Measurements from ENCODE around the gene TRIP4. TPM values are rescaled to one million over a fixed set of nuclear protein-coding genes. Genes with fewer than 3 reads are reported as not detected.
"Not testable (repeated sequence)": the region's sequence is repeated elsewhere in the genome, so short reads cannot be mapped to it uniquely, and the experiment has no call there.

Gene TRIP4
- total RNA-seq, 1 experiment from 2014 or later = 12.9 TPM

GRCh38 chr15:64373360-64373759, 14.3 kb upstream of the TRIP4 start:
- no peak for DNase-seq (ENCODE audit: low spot score)
- no peaks in the 10 kb centered on the region for H3K27me3 Mint-ChIP-seq (ENCODE audit: low read depth)
- H3K4me3 Mint-ChIP-seq = no peak overlapping the region
- no peaks in the 10 kb centered on the region for H3K9me3 Mint-ChIP-seq
- ChIA-PET POLR2A (no interaction called here), CTCF (no interaction called here)
- H3K4me1 Mint-ChIP-seq = no peaks in the 10 kb centered on the region
- no peak overlapping the region for H3K27ac Mint-ChIP-seq
- no peak for ATAC-seq
- TF ChIP-seq KAT7 (CRISPR knock-in tag; IDR thresholded peaks at IDR 0.05; ENCODE audit: borderline replicate concordance) (no peak), SMAD3 (CRISPR knock-in tag; IDR thresholded peaks at IDR 0.05; ENCODE audit: borderline replicate concordance) (no peak), TEAD1 (CRISPR knock-in tag; IDR thresholded peaks at IDR 0.05) (no peak), FOXJ3 (CRISPR knock-in tag; IDR thresholded peaks at IDR 0.05; ENCODE audit: borderline replicate concordance) (no peak), EMX1 (CRISPR knock-in tag; IDR thresholded peaks at IDR 0.05) (no peak), SOX15 (CRISPR knock-in tag; IDR thresholded peaks at IDR 0.05) (no peak), FOXK1 (CRISPR knock-in tag; IDR thresholded peaks at IDR 0.05) (no peak), NFATC4 (CRISPR knock-in tag; IDR thresholded peaks at IDR 0.05) (no peak), JAZF1 (CRISPR knock-in tag; IDR thresholded peaks at IDR 0.05) (no peak), ZNF416 (CRISPR knock-in tag; IDR thresholded peaks at IDR 0.05) (no peak), PREB (CRISPR knock-in tag; IDR thresholded peaks at IDR 0.05; ENCODE audit: borderline replicate concordance) (no peak), TEAD4 (CRISPR knock-in tag; IDR thresholded peaks at IDR 0.05) (no peak), SP1 (CRISPR knock-in tag; conservative IDR thresholded peaks at IDR 0.05) (no peak)
- peaks cover 25% of the 10 kb centered on the region for H3K36me3 Mint-ChIP-seq

DNA sequence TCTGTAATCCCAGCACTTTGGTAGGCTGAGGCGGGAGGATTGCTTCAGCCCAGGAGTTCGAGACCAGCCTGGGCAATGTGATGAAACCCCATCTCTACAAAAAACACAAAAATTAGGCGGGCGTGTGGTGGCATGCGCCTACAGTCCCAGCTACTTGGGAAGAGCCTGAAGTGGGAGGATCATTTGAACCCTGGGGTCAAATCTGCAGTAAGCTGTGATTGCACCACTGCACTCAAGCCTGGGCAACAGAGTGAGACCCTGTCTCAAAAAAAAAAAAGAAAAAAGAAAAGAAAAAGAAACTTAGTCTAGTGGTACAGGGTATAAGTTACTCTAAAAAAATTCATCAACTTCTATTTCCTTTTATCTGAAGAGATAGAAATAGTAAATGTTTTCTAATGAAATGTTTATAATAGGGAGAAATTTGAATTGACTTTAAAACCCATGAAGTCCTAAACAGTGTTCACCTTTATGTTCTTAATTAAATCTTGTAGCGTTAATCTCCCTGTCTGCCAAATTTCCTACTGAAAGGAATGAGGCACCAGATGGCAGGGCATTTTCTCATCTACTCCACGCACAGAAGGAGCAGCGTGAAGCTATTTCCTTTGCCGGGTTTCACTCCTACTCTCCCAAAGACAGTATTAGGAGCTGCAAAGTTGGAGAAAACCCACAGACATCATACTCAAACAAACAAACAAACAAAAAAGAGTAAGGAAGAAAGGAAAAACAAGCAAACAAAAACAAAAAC, 8.2 kb upstream of the TRIP4 start:
- POLR2A ChIA-PET = no interaction called here
- peaks cover 11% of the 10 kb centered on the region for H3K4me1 Mint-ChIP-seq
- TF ChIP-seq USF2 (CRISPR knock-in tag; IDR thresholded peaks at IDR 0.05) (no peak), ATF2 (CRISPR knock-in tag; IDR thresholded peaks at IDR 0.05; ENCODE audit: borderline replicate concordance, low read depth) (no peak), NFE2L1 (CRISPR knock-in tag; IDR thresholded peaks at IDR 0.05) (no peak), ZMAT4 (CRISPR knock-in tag; IDR thresholded peaks at IDR 0.05) (no peak), ZNF121 (CRISPR knock-in tag; IDR thresholded peaks at IDR 0.05) (0 out of 2 replicates have a peak, but pooled peaks have one; percentile 11), FOXP1 (CRISPR knock-in tag; IDR thresholded peaks at IDR 0.05; ENCODE audit: borderline replicate concordance) (no peak)
- H3K4me3 Mint-ChIP-seq = peak overlapping the region; percentile 88
- peaks cover 14% of the 10 kb centered on the region for H3K36me3 Mint-ChIP-seq
- no peaks in the 10 kb centered on the region for H3K9me3 Mint-ChIP-seq
- peaks cover 47% of the 10 kb centered on the region for H3K27me3 Mint-ChIP-seq (ENCODE audit: low read depth)
- CTCF ChIA-PET = interaction anchor here (1.3 kb wide), 1 partner anchor 226 kb away, joined by 3 read pairs; no protein-coding TSS in a partner anchor
- DNase-seq (ENCODE audit: low spot score) = no peak
- no peak for ATAC-seq
- H3K27ac Mint-ChIP-seq = no peak overlapping the region

DNA sequence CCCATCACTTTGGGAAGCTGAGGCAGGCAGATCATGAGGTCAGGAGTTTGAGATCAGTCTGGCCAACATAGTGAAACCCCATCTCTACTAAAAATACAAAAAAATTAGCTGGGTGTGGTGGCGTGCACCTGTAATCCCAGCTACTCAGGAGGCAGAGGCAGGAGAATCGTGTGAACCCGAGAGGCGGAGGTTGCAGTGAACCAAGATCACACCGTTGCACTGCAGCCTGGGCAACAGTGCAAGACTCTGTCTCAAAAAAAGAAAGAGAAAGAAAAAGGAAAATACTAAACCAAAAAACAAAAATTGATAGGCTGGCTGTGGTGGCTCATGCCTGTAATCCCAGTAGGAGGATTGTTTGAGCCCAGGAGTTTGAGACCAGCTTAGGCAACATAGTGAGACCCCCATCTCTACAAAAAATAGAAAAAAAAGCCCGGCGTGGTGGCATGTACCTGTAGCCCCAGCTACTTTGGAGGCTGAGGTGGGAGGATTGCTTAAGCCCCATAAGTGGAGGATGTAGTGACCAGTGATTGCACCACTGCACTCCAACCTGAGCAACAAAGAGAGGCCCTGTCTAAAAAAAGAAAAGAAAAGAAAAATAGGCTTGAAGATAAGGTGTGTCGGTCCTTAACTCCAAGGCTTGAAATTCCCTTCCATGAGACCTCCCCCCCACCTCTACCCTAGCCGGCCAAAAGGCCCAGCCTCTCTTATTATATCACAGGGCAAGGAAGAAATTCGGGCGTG, 7.3 kb upstream of the TRIP4 start:
- not testable (repeated sequence) for H3K9me3 Mint-ChIP-seq; ATAC-seq; DNase-seq (ENCODE audit: low spot score); H3K27ac Mint-ChIP-seq
- ChIA-PET POLR2A (interaction anchor here (0.6 to 0.7 kb wide), 2 partner anchors 10 to 110 kb away, joined by 3 to 4 read pairs; no protein-coding TSS in a partner anchor), CTCF (interaction anchor here (0.5 to 1.3 kb wide), 3 partner anchors 21 to 227 kb away, joined by 3 read pairs; no protein-coding TSS in a partner anchor)
- H3K4me3 Mint-ChIP-seq = peak overlapping the region; percentile 88
- peaks cover 57% of the 10 kb centered on the region for H3K27me3 Mint-ChIP-seq (ENCODE audit: low read depth)
- peaks cover 13% of the 10 kb centered on the region for H3K36me3 Mint-ChIP-seq
- peaks cover 11% of the 10 kb centered on the region for H3K4me1 Mint-ChIP-seq
